D721Med (cell line): Measurements from ENCODE around the gene CKAP2L.

Experiments
- DNase-seq: peaks from one replicate; pipeline ENCODE4 v3.0.0; 2011; ENCODE audit warnings: low spot score; ENCODE audit not compliant: insufficient read length
- FAIRE-seq: peaks from 2 replicates; lab custom pipeline; 2011; peaks lifted over from hg19 to GRCh38; lab: Jason Lieb, UNC
- CTCF ChIP-seq: IDR thresholded peaks from 2 replicates; pipeline ENCODE4 v1.5.1; 2012; ENCODE audit warnings: mild to moderate bottlenecking, control low read depth; ENCODE audit not compliant: insufficient read depth; ENCODE audit errors: missing control alignments

Gene CKAP2L

DNA sequence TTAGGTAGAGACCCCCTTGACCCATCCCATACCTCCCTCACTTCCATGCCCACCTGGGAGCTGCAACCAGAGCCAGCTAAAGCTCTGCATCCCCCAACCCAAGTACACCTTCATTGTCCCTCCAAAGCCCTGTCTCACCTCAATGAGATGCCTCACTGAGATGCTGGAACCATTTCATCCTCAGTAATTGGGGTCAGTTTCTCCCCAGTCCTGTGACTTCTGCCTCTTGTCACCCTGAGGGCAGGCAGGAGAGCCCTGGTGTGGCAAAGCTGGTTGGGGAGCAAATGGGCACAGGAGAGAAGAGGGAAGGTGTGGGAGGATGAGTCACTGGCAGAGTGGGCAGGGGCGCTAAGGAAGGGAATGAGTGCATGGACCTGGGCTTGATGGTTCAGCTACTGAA, 71.5 kb downstream of the CKAP2L start:
- FAIRE-seq (no peak), DNase-seq (no peak)

GRCh38 chr2:112692495-112692911, 71.9 kb downstream of the CKAP2L start:
- DNase-seq (no peak), FAIRE-seq (no peak)

More for the DNA sequence above, 71.5 kb downstream of the CKAP2L start:
- no peak for TF ChIP-seq CTCF

DNA sequence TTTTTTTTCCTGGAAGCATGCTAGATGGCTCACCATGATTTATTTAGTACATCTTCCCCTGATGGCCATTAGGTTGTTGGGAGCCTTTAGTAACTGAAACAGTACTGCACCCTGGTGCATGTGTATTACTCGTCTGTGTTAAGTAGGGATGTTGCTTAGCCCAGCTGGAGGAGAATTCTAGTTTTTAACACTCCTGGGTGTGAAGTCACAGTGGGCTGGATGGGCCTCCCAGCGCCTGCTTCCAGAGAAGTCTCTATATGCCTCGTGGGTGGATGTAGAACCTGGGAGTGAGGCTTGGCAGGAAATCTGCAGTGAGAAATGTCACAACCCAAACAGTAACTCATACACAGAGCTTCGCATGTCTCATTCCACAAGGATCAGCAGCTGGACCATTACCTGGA, 72.5 kb downstream of the CKAP2L start:
- no peak for DNase-seq
- TF ChIP-seq CTCF, result no peak
- FAIRE-seq, result no peak

More at GRCh38 chr2:112692495-112692911, 71.9 kb downstream of the CKAP2L start:
- no peak for TF ChIP-seq CTCF

DNA sequence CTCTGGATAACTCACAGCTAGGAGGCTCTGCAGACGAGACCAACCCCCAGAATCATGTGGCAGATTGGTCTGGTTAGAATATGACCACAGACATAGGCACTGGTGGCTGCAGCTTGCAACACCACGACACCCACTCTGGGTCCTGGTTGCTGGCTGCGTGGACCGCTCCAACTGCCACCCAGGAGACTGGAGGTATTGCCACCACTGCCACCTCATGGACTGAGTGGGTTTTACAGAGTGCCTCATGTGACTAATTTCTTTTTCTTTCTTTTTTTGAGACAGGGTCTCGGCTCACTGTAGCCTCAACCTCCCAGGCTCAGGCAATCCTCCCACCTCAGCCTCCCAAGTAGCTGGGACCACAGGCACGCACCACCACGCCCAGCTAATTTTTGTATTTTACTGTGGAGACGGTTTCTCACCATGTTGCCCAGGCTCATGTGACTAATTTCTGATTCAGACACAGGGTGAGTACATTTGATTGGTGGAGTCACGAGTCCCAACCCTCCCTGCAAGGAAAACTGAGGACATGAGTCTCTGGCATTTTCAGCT, 73.5 kb downstream of the CKAP2L start:
- TF ChIP-seq CTCF, result peak; percentile 62
- FAIRE-seq (no peak), DNase-seq (peak; percentile 38)

DNA sequence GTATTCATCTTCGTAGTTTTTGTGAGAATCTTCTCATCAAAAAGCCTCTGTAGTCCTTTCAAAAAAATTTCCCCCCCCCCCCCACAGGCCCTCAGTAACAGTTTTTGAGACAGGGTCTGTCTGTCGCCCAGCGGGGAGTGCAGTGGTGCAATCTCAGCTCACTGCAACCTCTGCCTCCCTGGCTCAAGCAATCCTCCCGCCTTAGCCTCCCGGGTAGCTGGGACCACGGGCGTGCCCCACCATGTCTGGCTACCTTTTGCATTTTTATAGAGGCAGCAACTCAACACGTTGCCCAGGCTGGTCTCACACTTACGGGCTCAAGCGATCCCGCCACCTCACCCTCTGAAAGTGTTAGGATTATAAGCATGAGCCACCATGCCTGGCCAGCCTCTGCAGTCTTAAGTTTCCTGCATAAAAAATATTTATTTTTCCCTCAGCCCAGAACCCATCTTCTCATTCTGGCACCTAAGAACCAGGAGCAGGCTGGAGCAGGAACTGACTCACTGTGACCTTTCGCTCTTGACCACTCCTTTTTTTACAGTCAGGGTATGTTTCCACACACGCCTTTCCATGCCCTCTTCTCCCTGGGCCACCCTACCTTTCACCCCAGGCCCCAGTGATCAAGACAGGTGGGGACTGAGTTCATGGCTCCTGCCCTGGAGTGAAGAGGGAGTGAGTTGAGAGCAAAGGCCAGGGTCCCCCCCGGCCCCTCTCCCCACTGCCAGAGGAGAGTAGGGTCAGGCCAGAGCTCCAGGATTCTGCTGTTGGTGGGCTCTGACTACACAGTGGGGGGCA, 76.1 kb downstream of the CKAP2L start:
- DNase-seq (no peak), FAIRE-seq (no peak)
- TF ChIP-seq CTCF, result no peak

GRCh38 chr2:112687522-112687921, 76.9 kb downstream of the CKAP2L start:
- DNase-seq (no peak), FAIRE-seq (no peak)
- no peak for TF ChIP-seq CTCF
